PC-9 (cell line): ENCODE measurements around the gene SEC23B. TPM values are rescaled to one million over a fixed set of nuclear protein-coding genes. Genes with fewer than 3 reads are reported as not detected.

Experiments used
- BruUV-seq: library from RNA; stranded (reverse); fragments of 400-500 nt; replicated peaks from 2 replicates; lab custom pipeline; 2021; lab: Mats Ljungman, UMichigan
- CTCF ChIA-PET: fragments of 300-600 bp; sonication (Branson Sonifier 250); formaldehyde crosslinking; loops from one replicate; lab custom pipeline; 2022; ENCODE audit warnings: antibody characterized with exemption; lab: Charles Lee
- POLR2A ChIA-PET: fragments of 300-600 bp; sonication (Branson Sonifier 250); formaldehyde crosslinking; loops from one replicate; lab custom pipeline; 2022; ENCODE audit warnings: antibody characterized with exemption; ENCODE audit not compliant: unreplicated experiment; lab: Charles Lee
- DNase-seq, 2 experiments: peaks; one replicate each; pipeline versions ENCODE4 v3.0.0 to v3.0.0-alpha.2; 2015 to 2022; ENCODE audit warnings: mixed read lengths in 1 of 2
- H2AFZ ChIP-seq: fragments of 200-600 bp; sonication (generic); 2 replicates; pipeline ENCODE4 v1.8.1; 2017; ENCODE audit warnings: antibody characterized with exemption
- H3F3A ChIP-seq: fragments of 200-600 bp; sonication (generic); 2 replicates; pipeline ENCODE4 v1.8.1; 2017; ENCODE audit warnings: antibody characterized with exemption, mild to moderate bottlenecking, low read depth; ENCODE audit not compliant: insufficient read depth
- H3K27ac ChIP-seq: fragments of 200-600 bp; sonication (generic); 2 replicates; pipeline ENCODE4 v1.6.1; 2016; ENCODE audit warnings: mixed run types
- H3K27me3 ChIP-seq: fragments of 200-600 bp; sonication (generic); 2 replicates; pipeline ENCODE4 v1.6.1; 2016; ENCODE audit warnings: low read depth, mixed run types; ENCODE audit not compliant: insufficient read depth
- H3K36me3 ChIP-seq: fragments of 200-600 bp; sonication (generic); 2 replicates; pipeline ENCODE4 v1.6.1; 2016; ENCODE audit warnings: low read depth, mixed run types
- H3K4me1 ChIP-seq: fragments of 200-600 bp; sonication (generic); replicated peaks from 2 replicates; pipeline ENCODE4 v1.6.1; 2016; ENCODE audit warnings: mixed run types; ENCODE audit not compliant: insufficient read depth
- H3K4me2 ChIP-seq: fragments of 200-600 bp; sonication (generic); 2 replicates; pipeline ENCODE4 v1.6.1; 2017; ENCODE audit warnings: mixed run types
- H3K4me3 ChIP-seq: fragments of 200-600 bp; sonication (generic); 2 replicates; pipeline ENCODE4 v1.6.1; 2016; ENCODE audit warnings: mixed run types
- H3K79me2 ChIP-seq: fragments of 200-600 bp; sonication (generic); 2 replicates; pipeline ENCODE4 v1.6.1; 2017; ENCODE audit warnings: low read depth, mixed run types
- H3K9me2 ChIP-seq: fragments of 200-600 bp; sonication (generic); 2 replicates; pipeline ENCODE4 v1.8.1; 2017; ENCODE audit warnings: mild to moderate bottlenecking; ENCODE audit not compliant: insufficient read depth
- H3K9me3 ChIP-seq: fragments of 200-600 bp; sonication (generic); 2 replicates; pipeline ENCODE4 v1.8.1; 2016; ENCODE audit warnings: low read depth; ENCODE audit not compliant: insufficient read depth
- H4K20me1 ChIP-seq: fragments of 200-600 bp; sonication (generic); 2 replicates; pipeline ENCODE4 v1.8.1; 2017; ENCODE audit not compliant: insufficient read depth
- EZH2 ChIP-seq: fragments of 200-600 bp; sonication (generic); IDR thresholded peaks from 2 replicates; pipeline ENCODE4 v1.8.0; 2017; ENCODE audit warnings: antibody characterized with exemption, low read depth
- intact Hi-C: fragments of 100-400 bp; cut with micrococcal nuclease; formaldehyde crosslinking; loops from one replicate; pipeline ENCODE4 v1.10.0; 2022; ENCODE audit not compliant: unreplicated experiment
- total RNA-seq: library from RNA; stranded (reverse); gene quantifications from 2 replicates; pipeline ENCODE4 v1.2.3, GENCODE V29; 2021
- TF ChIP-seq, protein P1 (sequence below): fragments of 200-600 bp; sonication (generic); conservative IDR thresholded peaks from 2 replicates; pipeline ENCODE4 v1.6.1; 2017; ENCODE audit warnings: mixed run types, antibody characterized with exemption, mild to moderate bottlenecking, moderate library complexity

The SEC23B gene
- total RNA-seq, 1 experiment from 2014 or later, result 78.5 TPM

DNA sequence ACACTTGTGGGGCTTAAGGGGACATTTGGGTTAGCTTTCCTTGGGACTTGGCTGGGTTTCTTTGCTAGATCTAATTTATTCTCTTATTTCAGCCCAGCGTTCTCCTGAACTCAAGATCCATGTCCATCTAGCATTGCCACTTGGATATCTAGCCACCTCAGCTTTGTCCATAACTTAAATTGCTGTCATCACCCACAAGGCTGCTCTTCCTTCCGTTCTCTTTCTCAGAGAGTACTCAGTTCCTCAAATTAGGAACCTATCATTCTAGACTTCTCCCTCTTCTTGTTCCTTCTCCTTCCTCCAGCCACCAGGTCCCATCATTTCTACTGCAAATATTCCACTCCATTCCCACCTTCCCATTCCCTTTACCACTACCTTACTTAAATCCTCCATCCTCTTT, 63.8 kb downstream of the SEC23B start:
- Histone ChIP-seq H2AFZ (no peak overlapping the region), H3K9me3 (no peaks in the 10 kb centered on the region), H3K9me2 (no peaks in the 10 kb centered on the region), H3K4me2 (no peak overlapping the region), H3K79me2 (peaks cover 18% of the 10 kb centered on the region), H3K36me3 (peaks cover 6% of the 10 kb centered on the region), H3F3A (peaks cover 4% of the 10 kb centered on the region; the same call in 1 of the 2 replicates), H3K4me1 (0 out of 2 replicates have a peak, but pooled peaks cover 1% of the 10 kb centered on the region), H4K20me1 (no peaks in the 10 kb centered on the region), H3K27ac (no peak overlapping the region), H3K27me3 (no peaks in the 10 kb centered on the region), H3K4me3 (no peak overlapping the region)
- ChIA-PET POLR2A (no interaction called here), CTCF (no interaction called here)
- DNase-seq, result no peak
- BruUV-seq, result no TSS peak
- intact Hi-C loops, result no loop called here
- no peak for TF ChIP-seq EZH2
- TF ChIP-seq, protein P1, sequence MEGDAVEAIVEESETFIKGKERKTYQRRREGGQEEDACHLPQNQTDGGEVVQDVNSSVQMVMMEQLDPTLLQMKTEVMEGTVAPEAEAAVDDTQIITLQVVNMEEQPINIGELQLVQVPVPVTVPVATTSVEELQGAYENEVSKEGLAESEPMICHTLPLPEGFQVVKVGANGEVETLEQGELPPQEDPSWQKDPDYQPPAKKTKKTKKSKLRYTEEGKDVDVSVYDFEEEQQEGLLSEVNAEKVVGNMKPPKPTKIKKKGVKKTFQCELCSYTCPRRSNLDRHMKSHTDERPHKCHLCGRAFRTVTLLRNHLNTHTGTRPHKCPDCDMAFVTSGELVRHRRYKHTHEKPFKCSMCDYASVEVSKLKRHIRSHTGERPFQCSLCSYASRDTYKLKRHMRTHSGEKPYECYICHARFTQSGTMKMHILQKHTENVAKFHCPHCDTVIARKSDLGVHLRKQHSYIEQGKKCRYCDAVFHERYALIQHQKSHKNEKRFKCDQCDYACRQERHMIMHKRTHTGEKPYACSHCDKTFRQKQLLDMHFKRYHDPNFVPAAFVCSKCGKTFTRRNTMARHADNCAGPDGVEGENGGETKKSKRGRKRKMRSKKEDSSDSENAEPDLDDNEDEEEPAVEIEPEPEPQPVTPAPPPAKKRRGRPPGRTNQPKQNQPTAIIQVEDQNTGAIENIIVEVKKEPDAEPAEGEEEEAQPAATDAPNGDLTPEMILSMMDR, result no peak

DNA sequence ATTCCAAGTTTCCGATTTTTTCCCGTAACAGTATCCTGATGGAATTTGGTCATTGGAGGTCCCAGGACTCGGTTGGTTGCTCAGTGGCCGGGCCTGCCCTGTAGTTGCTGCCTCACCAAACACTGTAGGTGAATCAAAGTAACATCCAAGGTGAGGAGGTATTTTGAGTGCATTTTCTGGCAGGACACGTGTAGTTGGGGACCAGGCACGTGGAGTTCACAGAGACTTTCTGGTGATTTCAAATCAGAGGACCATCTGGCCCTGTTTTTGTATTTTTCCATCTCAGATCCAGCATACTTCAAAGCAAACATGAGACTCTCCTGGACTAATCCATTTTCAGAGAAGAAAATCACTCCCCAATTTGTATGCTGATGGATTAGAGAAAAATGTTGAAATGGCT, 70.2 kb downstream of the SEC23B start:
- no peak for TF ChIP-seq EZH2
- TF ChIP-seq, protein P1, result no peak
- Histone ChIP-seq H3K27me3 (no peaks in the 10 kb centered on the region), H3F3A (no peaks in the 10 kb centered on the region), H3K36me3 (no peaks in the 10 kb centered on the region), H3K4me1 (no peaks in the 10 kb centered on the region), H3K27ac (no peak overlapping the region), H3K79me2 (no peaks in the 10 kb centered on the region), H4K20me1 (no peaks in the 10 kb centered on the region), H3K4me2 (no peak overlapping the region), H3K9me2 (no peaks in the 10 kb centered on the region), H3K9me3 (no peaks in the 10 kb centered on the region), H2AFZ (no peak overlapping the region), H3K4me3 (no peak overlapping the region)
- intact Hi-C loops, result no loop called here
- no peak for DNase-seq
- ChIA-PET CTCF (no interaction called here), POLR2A (no interaction called here)
- no TSS peak for BruUV-seq

GRCh38 chr20:18578581-18578980, 70.8 kb downstream of the SEC23B start:
- ChIA-PET CTCF (no interaction called here), POLR2A (interaction anchor here (0.5 kb wide), 1 partner anchor 1029 kb away, joined by 3 read pairs; no protein-coding TSS in a partner anchor)
- H3K79me2 ChIP-seq, result no peaks in the 10 kb centered on the region
- no peaks in the 10 kb centered on the region for H3F3A ChIP-seq
- H3K4me1 ChIP-seq, result no peaks in the 10 kb centered on the region
- no peak overlapping the region for H3K4me3 ChIP-seq
- H3K9me2 ChIP-seq, result no peaks in the 10 kb centered on the region
- no peaks in the 10 kb centered on the region for H3K27me3 ChIP-seq
- no peak for DNase-seq
- no peak for TF ChIP-seq EZH2
- TF ChIP-seq, protein P1, result no peak
- intact Hi-C loops, result no loop called here
- H3K36me3 ChIP-seq, result no peaks in the 10 kb centered on the region
- H4K20me1 ChIP-seq, result no peaks in the 10 kb centered on the region
- H3K27ac ChIP-seq, result no peak overlapping the region
- no peak overlapping the region for H3K4me2 ChIP-seq
- BruUV-seq, result no TSS peak
- H2AFZ ChIP-seq, result no peak overlapping the region
- H3K9me3 ChIP-seq, result no peaks in the 10 kb centered on the region
